ENCODE results near the gene CATSPER1. TPM values are rescaled to one million over a fixed set of nuclear protein-coding genes. Genes with fewer than 3 reads are reported as not detected.

Gene CATSPER1
- total RNA-seq (2021; ENCODE audit: unreplicated experiment) (0.15 TPM), Bru-seq, nascent RNA (percentile 22 among the genes with signal in this experiment), BruChase-seq, experiment 1, labeled RNA remaining after a 2-hour chase (percentile 12 among the genes with signal in this experiment), BruChase-seq, experiment 2, labeled RNA remaining after a 6-hour chase (percentile 18 among the genes with signal in this experiment)
- 0.41 TPM for polyA plus RNA-seq (2012; ENCODE audit: insufficient read length)
- long read RNA-seq, partial matches to known transcripts = 0 of 1 reads
- long read RNA-seq, other reads (novel, unspliced or antisense) = 1 of 1 reads

- H3K36me3 ChIP-seq (ENCODE audit: control insufficient read depth, insufficient read depth, low read length) = no peaks in the 10 kb centered on the region
- TF ChIP-seq TCF7L2 (IDR thresholded peaks at IDR 0.05; ENCODE audit: low read depth, low read length) (no peak), CTCF (IDR thresholded peaks at IDR 0.05) (no peak), POLR2AphosphoS5 (IDR thresholded peaks at IDR 0.05; ENCODE audit: low read depth, low read length) (no peak), SIN3A (IDR thresholded peaks at IDR 0.05; ENCODE audit: borderline replicate concordance, insufficient read depth, low read depth, low read length) (no peak)
- TF ChIP-seq, protein P1, sequence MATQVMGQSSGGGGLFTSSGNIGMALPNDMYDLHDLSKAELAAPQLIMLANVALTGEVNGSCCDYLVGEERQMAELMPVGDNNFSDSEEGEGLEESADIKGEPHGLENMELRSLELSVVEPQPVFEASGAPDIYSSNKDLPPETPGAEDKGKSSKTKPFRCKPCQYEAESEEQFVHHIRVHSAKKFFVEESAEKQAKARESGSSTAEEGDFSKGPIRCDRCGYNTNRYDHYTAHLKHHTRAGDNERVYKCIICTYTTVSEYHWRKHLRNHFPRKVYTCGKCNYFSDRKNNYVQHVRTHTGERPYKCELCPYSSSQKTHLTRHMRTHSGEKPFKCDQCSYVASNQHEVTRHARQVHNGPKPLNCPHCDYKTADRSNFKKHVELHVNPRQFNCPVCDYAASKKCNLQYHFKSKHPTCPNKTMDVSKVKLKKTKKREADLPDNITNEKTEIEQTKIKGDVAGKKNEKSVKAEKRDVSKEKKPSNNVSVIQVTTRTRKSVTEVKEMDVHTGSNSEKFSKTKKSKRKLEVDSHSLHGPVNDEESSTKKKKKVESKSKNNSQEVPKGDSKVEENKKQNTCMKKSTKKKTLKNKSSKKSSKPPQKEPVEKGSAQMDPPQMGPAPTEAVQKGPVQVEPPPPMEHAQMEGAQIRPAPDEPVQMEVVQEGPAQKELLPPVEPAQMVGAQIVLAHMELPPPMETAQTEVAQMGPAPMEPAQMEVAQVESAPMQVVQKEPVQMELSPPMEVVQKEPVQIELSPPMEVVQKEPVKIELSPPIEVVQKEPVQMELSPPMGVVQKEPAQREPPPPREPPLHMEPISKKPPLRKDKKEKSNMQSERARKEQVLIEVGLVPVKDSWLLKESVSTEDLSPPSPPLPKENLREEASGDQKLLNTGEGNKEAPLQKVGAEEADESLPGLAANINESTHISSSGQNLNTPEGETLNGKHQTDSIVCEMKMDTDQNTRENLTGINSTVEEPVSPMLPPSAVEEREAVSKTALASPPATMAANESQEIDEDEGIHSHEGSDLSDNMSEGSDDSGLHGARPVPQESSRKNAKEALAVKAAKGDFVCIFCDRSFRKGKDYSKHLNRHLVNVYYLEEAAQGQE (IDR thresholded peaks at IDR 0.05; ENCODE audit: insufficient read depth in 1 of 2, low read depth in 2 of 2, low read length in 1 of 2) = no peak
- POLR2A ChIA-PET = interaction anchor here (0.7 kb wide), 1 partner anchor 47 kb away, joined by 4 read pairs; no protein-coding TSS in a partner anchor
- CTCF ChIA-PET = interaction anchor here (0.6 kb wide), 1 partner anchor 33 kb away, joined by 3 read pairs; no protein-coding TSS in a partner anchor
- BruUV-seq (replicated peaks) = no TSS peak
- ATAC-seq = no peak
- no peaks in the 10 kb centered on the region for H3K9me3 ChIP-seq (ENCODE audit: control insufficient read depth, insufficient read depth, low read depth, low read length)
- no peak for DNase-seq (ENCODE audit: low read depth, low spot score)
- H3K27ac ChIP-seq (ENCODE audit: low read length) = no peak within 1 kb of the TSS
- H3K27me3 ChIP-seq (ENCODE audit: control insufficient read depth, insufficient read depth, low read length) = no peaks in the 10 kb centered on the region
- peaks cover 10% of the 10 kb centered on the region; the same call in 1 of the 2 replicates for H3K4me1 ChIP-seq (ENCODE audit: control insufficient read depth, insufficient read depth, low read length)
- no peak within 1 kb of the TSS for H3K4me3 ChIP-seq (ENCODE audit: low read depth in 2 of 2, low read length in 2 of 2)
- intact Hi-C loops (cut with micrococcal nuclease; ENCODE audit: unreplicated experiment) = no loop called here
- in situ Hi-C loops (cut with HindIII; ENCODE audit: low pct_unique_long_range_greater_than_20kb, low sequenced_read_pairs) = no loop called here
Measured at GRCh38 chr11:66026017-66026529, at the start of gene CATSPER1. Gene CATSPER1, minus strand, starts transcription at chr11:66026479. Its CDS starts 100 bp downstream, at chr11:66026379.

DNA sequence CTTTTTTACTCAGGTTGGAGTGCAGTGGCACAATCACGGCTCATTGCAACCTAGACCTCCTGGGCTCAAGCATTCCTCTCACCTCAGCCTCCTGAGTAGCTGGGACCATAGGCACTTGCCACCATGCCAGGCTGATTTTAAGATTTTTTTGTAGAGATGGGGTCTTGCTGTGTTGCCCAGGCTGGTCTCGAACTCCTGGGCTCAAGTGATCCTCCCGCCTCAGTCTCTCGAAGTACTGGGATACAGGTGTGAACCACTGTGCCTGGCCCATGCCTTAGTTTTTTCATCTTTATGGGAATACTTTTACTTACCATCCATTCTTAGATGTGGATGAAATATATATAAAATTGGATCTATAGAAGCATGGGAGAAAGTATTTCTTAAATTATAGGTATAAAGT, 49.0 kb upstream of the CATSPER1 start:
- in situ Hi-C loops (cut with HindIII; ENCODE audit: low pct_unique_long_range_greater_than_20kb, low sequenced_read_pairs) = no loop called here
- H3K9me3 ChIP-seq (ENCODE audit: control insufficient read depth, insufficient read depth, low read depth, low read length) = no peaks in the 10 kb centered on the region

More for the DNA sequence above, 49.0 kb upstream of the CATSPER1 start:
- no TSS peak for BruUV-seq (replicated peaks)
- no peak for DNase-seq (ENCODE audit: low read depth, low spot score)
- no peak overlapping the region for H3K4me3 ChIP-seq (ENCODE audit: low read depth in 2 of 2, low read length in 2 of 2)
- peaks cover 27% of the 10 kb centered on the region for H3K4me1 ChIP-seq (ENCODE audit: control insufficient read depth, insufficient read depth, low read length)
- H3K36me3 ChIP-seq (ENCODE audit: control insufficient read depth, insufficient read depth, low read length) = no peaks in the 10 kb centered on the region
- no peak for TF ChIP-seq TCF7L2 (IDR thresholded peaks at IDR 0.05; ENCODE audit: low read depth, low read length)
- TF ChIP-seq CTCF (IDR thresholded peaks at IDR 0.05) = no peak
- TF ChIP-seq SIN3A (IDR thresholded peaks at IDR 0.05; ENCODE audit: borderline replicate concordance, insufficient read depth, low read depth, low read length) = no peak
- TF ChIP-seq POLR2AphosphoS5 (IDR thresholded peaks at IDR 0.05; ENCODE audit: low read depth, low read length) = no peak
- TF ChIP-seq, protein P1 (IDR thresholded peaks at IDR 0.05; ENCODE audit: insufficient read depth in 1 of 2, low read depth in 2 of 2, low read length in 1 of 2) = no peak
- CTCF ChIA-PET = interaction anchor here (1.0 kb wide), 1 partner anchor 31 kb away, joined by 7 read pairs; no protein-coding TSS in a partner anchor
- intact Hi-C loops (cut with micrococcal nuclease; ENCODE audit: unreplicated experiment) = no loop called here
- no peak for ATAC-seq
- H3K27ac ChIP-seq (ENCODE audit: low read length) = no peak overlapping the region
- POLR2A ChIA-PET = no interaction called here
- no peaks in the 10 kb centered on the region for H3K27me3 ChIP-seq (ENCODE audit: control insufficient read depth, insufficient read depth, low read length)

Measured in Panc1 (cell line).